Suprapubic skin (tissue), 4 donors: ENCODE data around the gene MLPH.

ENCODE experiments used
- EP300 ChIP-seq: sonication (generic); formaldehyde crosslinking; IDR thresholded peaks from one replicate; pipeline ENCODE4 v1.6.1; 2017; ENCODE audit warnings: antibody characterized with exemption
- POLR2A ChIP-seq, 2 donors: fragments of 450-650 bp; IDR thresholded peaks; one replicate each; pipeline ENCODE4 v1.6.1; 2017; ENCODE audit warnings: antibody characterized with exemption in 2 of 2, mild to moderate bottlenecking in 2 of 2, moderate library complexity in 2 of 2
- POLR2AphosphoS5 ChIP-seq, 3 donors: sonication (generic); formaldehyde crosslinking; IDR thresholded peaks; one replicate each; pipeline ENCODE4 v1.6.1; 2017; ENCODE audit warnings: antibody characterized with exemption in 3 of 3
- TF ChIP-seq, protein P1 (sequence below), 2 donors: fragments of 200-600 bp in 1 of 2; fragments of 450-650 bp in 1 of 2; sonication (generic) in 1 of 2; IDR thresholded peaks; one replicate each; pipeline ENCODE4 v1.5.1; 2016 to 2019; ENCODE audit warnings: antibody characterized with exemption in 2 of 2, mild to moderate bottlenecking in 1 of 2, moderate library complexity in 1 of 2

DNA sequence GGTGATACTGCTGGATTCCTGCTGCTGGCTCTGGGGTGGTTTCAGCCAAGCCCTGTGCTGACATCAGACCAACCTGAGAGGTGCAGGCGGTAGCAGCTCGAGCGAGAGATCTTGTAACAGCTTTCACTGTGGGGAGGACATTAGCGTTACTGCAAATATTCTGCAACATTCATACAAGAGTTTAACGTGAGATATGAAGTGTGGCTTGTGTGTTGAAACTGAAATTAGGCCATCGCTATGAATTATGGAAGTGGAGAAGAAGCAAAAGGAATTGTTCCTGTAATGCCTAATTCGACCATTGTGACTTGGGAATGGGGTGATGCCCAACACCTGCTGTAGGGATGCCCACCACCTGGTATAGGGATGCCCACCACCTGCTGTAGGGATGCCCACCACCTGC lies 6.5 kb upstream of the MLPH start:
- TF ChIP-seq, protein P1, sequence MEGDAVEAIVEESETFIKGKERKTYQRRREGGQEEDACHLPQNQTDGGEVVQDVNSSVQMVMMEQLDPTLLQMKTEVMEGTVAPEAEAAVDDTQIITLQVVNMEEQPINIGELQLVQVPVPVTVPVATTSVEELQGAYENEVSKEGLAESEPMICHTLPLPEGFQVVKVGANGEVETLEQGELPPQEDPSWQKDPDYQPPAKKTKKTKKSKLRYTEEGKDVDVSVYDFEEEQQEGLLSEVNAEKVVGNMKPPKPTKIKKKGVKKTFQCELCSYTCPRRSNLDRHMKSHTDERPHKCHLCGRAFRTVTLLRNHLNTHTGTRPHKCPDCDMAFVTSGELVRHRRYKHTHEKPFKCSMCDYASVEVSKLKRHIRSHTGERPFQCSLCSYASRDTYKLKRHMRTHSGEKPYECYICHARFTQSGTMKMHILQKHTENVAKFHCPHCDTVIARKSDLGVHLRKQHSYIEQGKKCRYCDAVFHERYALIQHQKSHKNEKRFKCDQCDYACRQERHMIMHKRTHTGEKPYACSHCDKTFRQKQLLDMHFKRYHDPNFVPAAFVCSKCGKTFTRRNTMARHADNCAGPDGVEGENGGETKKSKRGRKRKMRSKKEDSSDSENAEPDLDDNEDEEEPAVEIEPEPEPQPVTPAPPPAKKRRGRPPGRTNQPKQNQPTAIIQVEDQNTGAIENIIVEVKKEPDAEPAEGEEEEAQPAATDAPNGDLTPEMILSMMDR (IDR thresholded peaks at IDR 0.05) = no peak
- TF ChIP-seq EP300 = no peak
- TF ChIP-seq POLR2A (IDR thresholded peaks at IDR 0.05) = no peak
- TF ChIP-seq POLR2AphosphoS5 (IDR thresholded peaks at IDR 0.05) = no peak
